Measurements from ENCODE around the gene STAG1. TPM values are rescaled to one million over a fixed set of nuclear protein-coding genes. Genes with fewer than 3 reads are reported as not detected.

The STAG1 gene
- polyA plus RNA-seq, 3 donors: 7.2 to 10.0 (median 7.5) TPM

DNA sequence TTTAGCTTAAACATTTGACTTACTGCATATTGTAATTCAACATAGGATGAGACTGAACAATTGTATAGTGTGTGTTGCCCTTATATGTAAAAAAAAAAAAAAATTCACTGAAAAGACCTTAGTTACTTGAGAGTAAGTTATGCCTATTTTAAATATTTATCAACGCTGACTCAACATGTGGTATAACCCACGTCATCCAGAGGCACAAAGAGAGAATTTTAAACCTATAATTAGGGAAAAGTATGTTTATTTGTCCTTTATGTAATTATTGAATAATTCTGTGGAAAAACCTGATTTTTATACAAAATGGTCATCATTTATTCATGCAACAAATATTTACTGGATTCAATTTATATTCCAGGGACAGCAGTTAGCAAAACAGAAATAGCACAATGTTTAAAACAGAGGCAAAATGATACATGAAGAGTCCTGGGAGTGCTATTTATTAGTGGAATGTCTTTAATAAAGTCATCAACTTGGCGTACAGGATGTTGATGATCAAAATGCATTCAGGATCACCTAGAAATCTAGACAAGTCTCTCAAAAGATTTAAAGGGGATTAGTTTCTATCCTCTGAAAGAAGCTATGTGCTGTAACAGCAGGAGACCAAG, 278.4 kb downstream of the STAG1 start:
- Mint-ChIP-seq H3K4me3 (no peak overlapping the region), H3K9me3 (peaks cover 0 to 6% (median 0%) of the 10 kb centered on the region in 7 donors), H3K4me1 (peaks cover 10% of the 10 kb centered on the region), H3K27ac (no peak overlapping the region), H3K36me3 (peaks cover 37 to 38% of the 10 kb centered on the region in 2 donors), H3K27me3 (ENCODE audit: low read depth in 3 of 3) (peaks cover 0 to 2% (median 0%) of the 10 kb centered on the region in 3 donors)
- no peaks in the 10 kb centered on the region for H3K79me2 ChIP-seq (ENCODE audit: insufficient read depth, low read length)
- H3K9me3 ChIP-seq (replicated peaks in 1 of 2; ENCODE audit: control insufficient read depth in 1 of 2, insufficient read depth in 1 of 2, low read length in 2 of 2): no peaks in the 10 kb centered on the region
- no peak overlapping the region for H2AFZ ChIP-seq (ENCODE audit: insufficient read depth, low read depth, low read length, poor library complexity, severe bottlenecking)
- no peaks in the 10 kb centered on the region for H4K20me1 ChIP-seq (ENCODE audit: insufficient read depth, low read length)
- no peak for DNase-seq
- H3K9ac ChIP-seq (ENCODE audit: insufficient read depth, low read length, poor library complexity, severe bottlenecking): no peak overlapping the region
- H3K4me2 ChIP-seq (replicated peaks; ENCODE audit: extremely low read depth, low read length, poor library complexity, severe bottlenecking): no peak overlapping the region
- intact Hi-C loops (cut with micrococcal nuclease): no loop called here
- WGBS (ENCODE audit: insufficient coverage): no CpG with 5 or more reads among the region's 3 CpGs
- no peak overlapping the region for H3K27ac ChIP-seq (ENCODE audit: low read depth in 1 of 2, low read length in 2 of 2)
- no peaks in the 10 kb centered on the region for H3K27me3 ChIP-seq (ENCODE audit: control insufficient read depth in 2 of 2, insufficient read depth in 2 of 2, low read length in 2 of 2)
- peaks cover 10 to 17% of the 10 kb centered on the region in 2 donors for H3K4me1 ChIP-seq (ENCODE audit: control insufficient read depth in 1 of 2, insufficient read depth in 2 of 2, low read length in 2 of 2)
- H3K4me3 ChIP-seq (replicated peaks in 1 of 3; ENCODE audit: low read depth in 2 of 3, low read length in 3 of 3): no peak overlapping the region
- no peak for TF ChIP-seq CTCF (IDR thresholded peaks at IDR 0.05)
- peaks cover 6 to 46% of the 10 kb centered on the region in 2 donors for H3K36me3 ChIP-seq (replicated peaks in 1 of 2; ENCODE audit: control insufficient read depth in 1 of 2, insufficient read depth in 2 of 2, low read length in 2 of 2)

GRCh38 chr3:136465296-136465695, 286.9 kb downstream of the STAG1 start:
- H3K4me2 ChIP-seq (replicated peaks; ENCODE audit: extremely low read depth, low read length, poor library complexity, severe bottlenecking): no peak overlapping the region
- H3K4me3 ChIP-seq (replicated peaks in 1 of 3; ENCODE audit: low read depth in 2 of 3, low read length in 3 of 3): no peak overlapping the region
- peaks cover 2% of the 10 kb centered on the region for H3K79me2 ChIP-seq (ENCODE audit: insufficient read depth, low read length)
- H3K4me3 Mint-ChIP-seq: no peak overlapping the region
- H3K27me3 Mint-ChIP-seq (ENCODE audit: low read depth in 3 of 3): no peaks in the 10 kb centered on the region
- H2AFZ ChIP-seq (ENCODE audit: insufficient read depth, low read depth, low read length, poor library complexity, severe bottlenecking): no peak overlapping the region
- peaks cover 14 to 43% of the 10 kb centered on the region in 2 donors for H3K36me3 ChIP-seq (replicated peaks in 1 of 2; ENCODE audit: control insufficient read depth in 1 of 2, insufficient read depth in 2 of 2, low read length in 2 of 2)
- 100% methylated on average over 1 of the region's 5 CpGs for WGBS (ENCODE audit: insufficient coverage)
- H3K27me3 ChIP-seq (ENCODE audit: control insufficient read depth in 2 of 2, insufficient read depth in 2 of 2, low read length in 2 of 2): no peaks in the 10 kb centered on the region
- no peaks in the 10 kb centered on the region for H3K4me1 Mint-ChIP-seq
- TF ChIP-seq CTCF (IDR thresholded peaks at IDR 0.05): no peak
- H3K9me3 ChIP-seq (replicated peaks in 1 of 2; ENCODE audit: control insufficient read depth in 1 of 2, insufficient read depth in 1 of 2, low read length in 2 of 2): no peaks in the 10 kb centered on the region
- peaks cover 0 to 16% (median 7%) of the 10 kb centered on the region in 7 donors for H3K9me3 Mint-ChIP-seq
- H3K27ac Mint-ChIP-seq: no peak overlapping the region
- H3K27ac ChIP-seq (ENCODE audit: low read depth in 1 of 2, low read length in 2 of 2): no peak overlapping the region
- no peak overlapping the region for H3K9ac ChIP-seq (ENCODE audit: insufficient read depth, low read length, poor library complexity, severe bottlenecking)
- no peaks in the 10 kb centered on the region for H3K4me1 ChIP-seq (ENCODE audit: control insufficient read depth in 1 of 2, insufficient read depth in 2 of 2, low read length in 2 of 2)
- no peak for DNase-seq
- intact Hi-C loops (cut with micrococcal nuclease): no loop called here
- peaks cover 43 to 56% of the 10 kb centered on the region in 2 donors for H3K36me3 Mint-ChIP-seq
- no peaks in the 10 kb centered on the region for H4K20me1 ChIP-seq (ENCODE audit: insufficient read depth, low read length)

Measured in CD14-positive monocyte (primary cell).